HepG2 (cell line): ENCODE data around the gene FCAMR. TPM values are rescaled to one million over a fixed set of nuclear protein-coding genes. Genes with fewer than 3 reads are reported as not detected.

Experiments
- CBX1 ChIP-seq: IDR thresholded peaks from one replicate; pipeline ENCODE4 v1.6.1; 2016; ENCODE audit warnings: antibody characterized with exemption, low read depth
- CCDC6 ChIP-seq: sonication (generic); formaldehyde crosslinking; IDR thresholded peaks from 2 replicates; pipeline ENCODE4 v1.8.1; 2022; ENCODE audit warnings: mild to moderate bottlenecking, missing genetic modification reagents, moderate library complexity
- FOXJ3 ChIP-seq: sonication (generic); formaldehyde crosslinking; IDR thresholded peaks from 2 replicates; pipeline ENCODE4 v1.4.0; 2020; ENCODE audit warnings: missing genetic modification reagents, mild to moderate bottlenecking, borderline replicate concordance
- IRX3 ChIP-seq: sonication (generic); formaldehyde crosslinking; IDR thresholded peaks from 2 replicates; pipeline ENCODE4 v1.8.1; 2023; ENCODE audit warnings: mild to moderate bottlenecking, low read depth, missing genetic modification reagents, borderline replicate concordance
- KLF12 ChIP-seq: sonication (generic); formaldehyde crosslinking; IDR thresholded peaks from 2 replicates; pipeline ENCODE4 v1.4.0; 2020; ENCODE audit warnings: missing genetic modification reagents, borderline replicate concordance
- SNAPC5 ChIP-seq: sonication (generic); formaldehyde crosslinking; IDR thresholded peaks from 2 replicates; pipeline ENCODE4 v1.8.1; 2023; ENCODE audit warnings: mild to moderate bottlenecking, missing genetic modification reagents, borderline replicate concordance
- TP53 ChIP-seq: sonication (generic); formaldehyde crosslinking; conservative IDR thresholded peaks from 2 replicates; pipeline ENCODE4 v1.4.0; 2020; ENCODE audit warnings: missing genetic modification reagents
- ZNF577 ChIP-seq: sonication (generic); formaldehyde crosslinking; IDR thresholded peaks from 2 replicates; pipeline ENCODE4 v1.4.0; 2020; ENCODE audit warnings: mild to moderate bottlenecking, low read depth, missing genetic modification reagents, borderline replicate concordance
- ZNF598 ChIP-seq: sonication (generic); formaldehyde crosslinking; IDR thresholded peaks from 2 replicates; pipeline ENCODE4 v1.5.1; 2020; ENCODE audit warnings: mild to moderate bottlenecking, missing genetic modification reagents, borderline replicate concordance
- polyA plus RNA-seq, 8 experiments: library from polyadenylated mRNA; depleted of rRNA in 3 of 8; stranded (reverse) in 7 of 8; unstranded in 1 of 8; fragments of >200 nt; fragmentation: Illumina TruSeq in 4 of 8; extraction: Trizol in 4 of 8; gene quantifications; 2 replicates each; pipeline versions ENCODE4 v1.2.1 to v1.2.3, GENCODE V29; 2011 to 2016; ENCODE audit warnings: low read depth in 4 of 8, missing spikeins in 1 of 8, mixed read lengths in 1 of 8; ENCODE audit not compliant: insufficient read depth in 1 of 8
- total RNA-seq, 5 experiments: library from RNA; depleted of rRNA; stranded (reverse); fragments of >200 nt; fragmentation: Illumina TruSeq; extraction: Trizol; gene quantifications; 2 replicates each; pipeline ENCODE4 v1.2.3, GENCODE V29; 2016; ENCODE audit warnings: low read depth in 1 of 5
- TF ChIP-seq, protein P1 (sequence below), 2 experiments: sonication (generic) in 1 of 2; formaldehyde crosslinking in 1 of 2; IDR thresholded peaks; 2 replicates each; pipeline versions ENCODE4 v1.6.1 to v1.9.0; 2014 to 2022; ENCODE audit warnings: antibody characterized with exemption in 1 of 2, borderline replicate concordance in 1 of 2, inconsistent platforms in 1 of 2, low read depth in 1 of 2, missing genetic modification reagents in 1 of 2
- TF ChIP-seq, protein P2 (sequence below): sonication (generic); formaldehyde crosslinking; IDR thresholded peaks from 2 replicates; pipeline ENCODE4 v1.8.1; 2023; ENCODE audit warnings: mild to moderate bottlenecking, missing genetic modification reagents
- TF ChIP-seq, protein P3 (sequence below): sonication (generic); formaldehyde crosslinking; IDR thresholded peaks from 2 replicates; pipeline ENCODE4 v1.4.0; 2020; ENCODE audit warnings: missing genetic modification reagents, mild to moderate bottlenecking, borderline replicate concordance

FCAMR gene
- total and polyA plus RNA-seq, 2 of the 13 experiments (the other 11 are each of a cell fraction or from before 2014, with no cell fraction given) = not detected

- TF ChIP-seq, protein P1, sequence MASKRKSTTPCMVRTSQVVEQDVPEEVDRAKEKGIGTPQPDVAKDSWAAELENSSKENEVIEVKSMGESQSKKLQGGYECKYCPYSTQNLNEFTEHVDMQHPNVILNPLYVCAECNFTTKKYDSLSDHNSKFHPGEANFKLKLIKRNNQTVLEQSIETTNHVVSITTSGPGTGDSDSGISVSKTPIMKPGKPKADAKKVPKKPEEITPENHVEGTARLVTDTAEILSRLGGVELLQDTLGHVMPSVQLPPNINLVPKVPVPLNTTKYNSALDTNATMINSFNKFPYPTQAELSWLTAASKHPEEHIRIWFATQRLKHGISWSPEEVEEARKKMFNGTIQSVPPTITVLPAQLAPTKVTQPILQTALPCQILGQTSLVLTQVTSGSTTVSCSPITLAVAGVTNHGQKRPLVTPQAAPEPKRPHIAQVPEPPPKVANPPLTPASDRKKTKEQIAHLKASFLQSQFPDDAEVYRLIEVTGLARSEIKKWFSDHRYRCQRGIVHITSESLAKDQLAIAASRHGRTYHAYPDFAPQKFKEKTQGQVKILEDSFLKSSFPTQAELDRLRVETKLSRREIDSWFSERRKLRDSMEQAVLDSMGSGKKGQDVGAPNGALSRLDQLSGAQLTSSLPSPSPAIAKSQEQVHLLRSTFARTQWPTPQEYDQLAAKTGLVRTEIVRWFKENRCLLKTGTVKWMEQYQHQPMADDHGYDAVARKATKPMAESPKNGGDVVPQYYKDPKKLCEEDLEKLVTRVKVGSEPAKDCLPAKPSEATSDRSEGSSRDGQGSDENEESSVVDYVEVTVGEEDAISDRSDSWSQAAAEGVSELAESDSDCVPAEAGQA (IDR thresholded peaks at IDR 0.05; ENCODE audit: low read depth) = no peak
- TF ChIP-seq, protein P1 (CRISPR knock-in tag; IDR thresholded peaks at IDR 0.05; ENCODE audit: borderline replicate concordance) = no peak
- TF ChIP-seq FOXJ3 (CRISPR knock-in tag) = no peak
- TF ChIP-seq CCDC6 (CRISPR knock-in tag) = 0 out of 2 replicates have a peak, but pooled peaks have one; percentile 35
- no peak for TF ChIP-seq ZNF598 (CRISPR knock-in tag)
- TF ChIP-seq KLF12 (CRISPR knock-in tag) = no peak
- TF ChIP-seq CBX1 = no peak
- no peak for TF ChIP-seq IRX3
- TF ChIP-seq, protein P2, sequence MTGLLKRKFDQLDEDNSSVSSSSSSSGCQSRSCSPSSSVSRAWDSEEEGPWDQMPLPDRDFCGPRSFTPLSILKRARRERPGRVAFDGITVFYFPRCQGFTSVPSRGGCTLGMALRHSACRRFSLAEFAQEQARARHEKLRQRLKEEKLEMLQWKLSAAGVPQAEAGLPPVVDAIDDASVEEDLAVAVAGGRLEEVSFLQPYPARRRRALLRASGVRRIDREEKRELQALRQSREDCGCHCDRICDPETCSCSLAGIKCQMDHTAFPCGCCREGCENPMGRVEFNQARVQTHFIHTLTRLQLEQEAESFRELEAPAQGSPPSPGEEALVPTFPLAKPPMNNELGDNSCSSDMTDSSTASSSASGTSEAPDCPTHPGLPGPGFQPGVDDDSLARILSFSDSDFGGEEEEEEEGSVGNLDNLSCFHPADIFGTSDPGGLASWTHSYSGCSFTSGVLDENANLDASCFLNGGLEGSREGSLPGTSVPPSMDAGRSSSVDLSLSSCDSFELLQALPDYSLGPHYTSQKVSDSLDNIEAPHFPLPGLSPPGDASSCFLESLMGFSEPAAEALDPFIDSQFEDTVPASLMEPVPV = no peak
- TF ChIP-seq, protein P3, sequence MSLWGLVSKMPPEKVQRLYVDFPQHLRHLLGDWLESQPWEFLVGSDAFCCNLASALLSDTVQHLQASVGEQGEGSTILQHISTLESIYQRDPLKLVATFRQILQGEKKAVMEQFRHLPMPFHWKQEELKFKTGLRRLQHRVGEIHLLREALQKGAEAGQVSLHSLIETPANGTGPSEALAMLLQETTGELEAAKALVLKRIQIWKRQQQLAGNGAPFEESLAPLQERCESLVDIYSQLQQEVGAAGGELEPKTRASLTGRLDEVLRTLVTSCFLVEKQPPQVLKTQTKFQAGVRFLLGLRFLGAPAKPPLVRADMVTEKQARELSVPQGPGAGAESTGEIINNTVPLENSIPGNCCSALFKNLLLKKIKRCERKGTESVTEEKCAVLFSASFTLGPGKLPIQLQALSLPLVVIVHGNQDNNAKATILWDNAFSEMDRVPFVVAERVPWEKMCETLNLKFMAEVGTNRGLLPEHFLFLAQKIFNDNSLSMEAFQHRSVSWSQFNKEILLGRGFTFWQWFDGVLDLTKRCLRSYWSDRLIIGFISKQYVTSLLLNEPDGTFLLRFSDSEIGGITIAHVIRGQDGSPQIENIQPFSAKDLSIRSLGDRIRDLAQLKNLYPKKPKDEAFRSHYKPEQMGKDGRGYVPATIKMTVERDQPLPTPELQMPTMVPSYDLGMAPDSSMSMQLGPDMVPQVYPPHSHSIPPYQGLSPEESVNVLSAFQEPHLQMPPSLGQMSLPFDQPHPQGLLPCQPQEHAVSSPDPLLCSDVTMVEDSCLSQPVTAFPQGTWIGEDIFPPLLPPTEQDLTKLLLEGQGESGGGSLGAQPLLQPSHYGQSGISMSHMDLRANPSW (CRISPR knock-in tag) = no peak
- no peak for TF ChIP-seq TP53
- no peak for TF ChIP-seq SNAPC5 (CRISPR knock-in tag)
- TF ChIP-seq ZNF577 = no peak
Measured at GRCh38 chr1:206955476-206956451, 14.5 kb downstream of the FCAMR start (continued).
